ENCODE measurements around the gene EPHA2.
"Not testable (repeated sequence)": the region's sequence is repeated elsewhere in the genome, so short reads cannot be mapped to it uniquely, and the experiment has no call there.

EPHA2 gene

DNA sequence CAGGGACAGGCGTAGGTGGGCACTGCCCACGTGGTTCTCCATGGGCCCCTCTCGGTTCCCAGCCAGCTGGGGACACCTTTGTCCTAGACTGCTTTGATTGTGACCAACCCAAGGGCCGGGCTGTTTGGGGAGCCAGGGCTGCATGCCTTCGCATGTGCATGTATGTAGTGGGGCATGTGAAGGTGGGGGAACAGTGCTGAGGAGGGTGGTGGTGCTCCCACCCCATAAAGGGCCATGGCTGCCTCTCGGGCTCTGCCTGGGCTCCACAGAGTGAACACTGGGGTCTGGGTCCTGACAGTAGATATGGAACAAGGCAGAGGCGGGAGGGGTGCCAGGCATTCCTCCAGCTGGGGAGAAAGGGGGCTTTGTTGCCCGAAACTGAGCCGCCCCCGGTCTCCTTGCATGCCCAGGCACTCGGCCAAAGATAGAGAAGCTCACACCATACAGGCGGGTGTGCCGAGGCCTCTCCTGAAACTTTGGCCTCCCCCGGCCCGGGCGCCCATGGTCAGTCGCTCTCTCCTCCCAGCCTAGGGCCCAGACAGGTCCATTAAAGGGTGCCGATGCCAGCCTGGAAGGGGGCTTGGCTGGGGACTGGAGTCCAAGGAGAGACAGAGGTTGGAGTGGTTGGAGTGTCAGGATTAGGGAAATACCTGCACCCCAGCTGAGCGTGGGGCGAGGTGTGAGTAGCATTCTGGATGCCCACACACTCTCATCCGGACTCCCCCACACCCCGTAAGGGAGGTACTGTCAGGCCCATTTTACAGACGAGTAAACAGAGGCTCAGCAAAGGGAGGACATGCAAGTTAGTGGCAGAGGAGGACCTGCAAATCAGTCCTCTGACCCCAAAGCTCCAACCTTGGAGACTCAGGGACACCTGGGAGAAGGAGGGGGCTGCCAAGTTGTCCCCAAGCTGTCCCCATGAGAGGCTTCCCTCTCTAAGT is 41.1 kb downstream of the EPHA2 start:
- Mint-ChIP-seq H3K27ac (no peak overlapping the region), H3K4me1 (ENCODE audit: low read depth) (no peaks in the 10 kb centered on the region), H3K9me3 (no peaks in the 10 kb centered on the region), H3K27me3 (ENCODE audit: low read depth) (no peaks in the 10 kb centered on the region), H3K36me3 (ENCODE audit: low read depth) (no peaks in the 10 kb centered on the region), H3K4me3 (no peak overlapping the region)
- no peak for DNase-seq (ENCODE audit: low spot score)

DNA sequence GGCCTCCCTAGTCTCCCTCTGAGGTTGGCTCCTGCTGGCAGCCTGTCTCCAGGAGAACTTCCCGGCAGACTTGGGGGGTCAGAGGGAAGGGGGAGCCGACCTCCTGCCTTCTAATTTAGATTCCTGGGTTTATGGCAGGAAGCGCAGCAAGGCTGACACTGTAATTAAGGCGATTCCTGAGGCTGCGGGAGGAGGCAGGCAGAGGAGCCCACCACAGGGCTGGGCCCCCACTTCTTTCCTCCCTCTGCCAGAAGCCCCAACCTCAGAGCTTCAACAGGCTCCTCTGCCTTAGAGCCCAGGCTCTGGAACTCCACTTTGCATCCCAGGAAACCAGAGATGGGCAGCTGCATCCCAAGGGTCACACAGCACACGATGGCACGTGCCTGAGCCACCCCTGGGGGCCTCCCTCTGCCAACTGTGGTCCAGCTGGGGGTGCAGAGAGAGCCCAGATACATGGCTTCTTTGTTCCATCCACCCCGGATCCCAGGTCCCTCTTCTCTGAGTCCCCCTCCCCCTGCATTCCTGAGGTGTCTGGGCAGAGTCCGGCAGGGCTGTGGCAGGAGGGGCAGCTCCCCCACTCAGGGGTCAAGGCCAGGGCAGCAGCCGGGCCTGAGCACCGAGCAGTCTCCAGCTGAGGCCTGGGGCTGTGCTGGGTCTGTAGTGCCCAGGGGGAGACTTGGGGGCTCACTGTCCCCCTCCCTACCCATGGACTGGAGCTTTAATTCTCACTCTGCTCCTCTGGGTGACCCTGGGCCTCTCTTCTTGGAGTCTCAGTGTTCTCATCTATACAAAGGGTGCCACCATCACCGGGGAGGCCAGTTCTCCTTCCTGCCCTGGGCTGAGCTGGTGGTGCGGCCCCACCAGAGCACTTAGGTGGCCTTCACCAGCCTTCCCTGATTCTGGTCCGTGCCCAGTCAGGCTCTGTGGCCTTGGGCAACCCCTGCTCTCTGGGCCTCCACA is 43.0 kb downstream of the EPHA2 start:
- Mint-ChIP-seq H3K4me3 (no peak overlapping the region), H3K9me3 (peaks cover 3% of the 10 kb centered on the region), H3K4me1 (ENCODE audit: low read depth) (no peaks in the 10 kb centered on the region), H3K27ac (no peak overlapping the region), H3K36me3 (ENCODE audit: low read depth) (no peaks in the 10 kb centered on the region), H3K27me3 (ENCODE audit: low read depth) (peaks cover 3% of the 10 kb centered on the region)
- DNase-seq (ENCODE audit: low spot score), result no peak

DNA sequence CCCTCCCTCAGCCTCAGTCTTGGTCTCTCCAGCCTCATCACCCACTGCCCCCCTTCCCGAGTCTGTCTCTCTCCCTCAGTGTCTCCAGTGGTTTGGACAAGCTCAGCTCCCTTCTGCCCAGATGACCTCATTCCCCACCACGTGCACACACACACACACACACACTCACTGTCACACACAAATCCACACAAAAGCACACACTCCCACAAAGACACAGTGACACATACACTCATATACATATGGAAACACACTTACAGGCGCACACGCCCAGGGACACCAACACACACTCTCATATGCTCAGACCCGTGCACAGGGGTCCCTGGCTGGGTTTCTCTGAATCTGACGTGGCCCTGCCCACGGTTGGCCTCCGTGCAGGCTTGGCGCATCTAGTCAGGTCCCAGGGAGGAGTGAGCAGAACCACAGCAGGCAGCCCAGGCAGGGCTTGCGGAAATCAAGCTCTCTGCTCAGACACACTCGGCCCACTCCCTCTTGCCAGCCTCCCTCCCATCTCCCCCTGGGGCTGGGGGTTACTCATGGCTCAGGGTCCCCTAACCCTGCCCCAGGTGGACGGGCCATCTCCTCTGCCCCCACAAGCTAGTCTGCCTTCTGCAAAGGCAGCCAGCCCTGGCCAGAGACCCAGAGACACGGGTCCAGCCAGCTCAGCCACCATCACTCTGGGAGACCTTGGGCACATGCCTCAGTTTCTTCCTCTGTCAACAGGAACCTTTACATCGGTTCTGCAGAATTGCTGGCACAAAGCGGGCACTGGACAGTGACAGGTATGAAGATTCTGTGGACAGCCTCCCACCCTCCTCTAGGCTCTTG is 43.9 kb downstream of the EPHA2 start:
- Mint-ChIP-seq H3K27me3 (ENCODE audit: low read depth) (peaks cover 9% of the 10 kb centered on the region), H3K27ac (no peak overlapping the region), H3K36me3 (ENCODE audit: low read depth) (no peaks in the 10 kb centered on the region), H3K4me3 (no peak overlapping the region), H3K4me1 (ENCODE audit: low read depth) (no peaks in the 10 kb centered on the region), H3K9me3 (peaks cover 3% of the 10 kb centered on the region)
- DNase-seq (ENCODE audit: low spot score), result no peak

DNA sequence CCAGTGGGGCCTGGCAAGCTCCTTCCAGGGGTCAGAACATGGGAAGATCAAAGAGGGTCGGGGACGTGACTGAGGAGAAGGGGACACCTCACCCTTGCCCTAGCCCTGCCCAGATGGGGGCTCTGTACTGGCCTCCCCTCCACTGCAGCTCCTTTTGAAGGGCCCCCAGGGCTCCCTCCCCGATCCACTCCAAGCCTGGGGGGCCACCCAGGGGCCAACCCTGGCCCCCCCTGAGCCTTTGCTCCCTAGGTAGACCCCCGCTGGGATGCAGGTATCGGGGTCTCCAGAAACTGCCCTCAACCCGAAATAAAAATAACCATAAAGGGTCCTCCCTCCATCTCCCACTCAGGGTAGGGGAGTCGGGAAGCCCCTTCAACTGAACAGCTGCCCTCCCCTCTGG is 45.0 kb downstream of the EPHA2 start:
- H3K27ac Mint-ChIP-seq, result no peak overlapping the region
- H3K9me3 Mint-ChIP-seq, result peaks cover 3% of the 10 kb centered on the region
- H3K27me3 Mint-ChIP-seq (ENCODE audit: low read depth), result peaks cover 15% of the 10 kb centered on the region
- no peaks in the 10 kb centered on the region for H3K36me3 Mint-ChIP-seq (ENCODE audit: low read depth)
- H3K4me3 Mint-ChIP-seq, result no peak overlapping the region
- no peak for DNase-seq (ENCODE audit: low spot score)
- no peaks in the 10 kb centered on the region for H3K4me1 Mint-ChIP-seq (ENCODE audit: low read depth)

DNA sequence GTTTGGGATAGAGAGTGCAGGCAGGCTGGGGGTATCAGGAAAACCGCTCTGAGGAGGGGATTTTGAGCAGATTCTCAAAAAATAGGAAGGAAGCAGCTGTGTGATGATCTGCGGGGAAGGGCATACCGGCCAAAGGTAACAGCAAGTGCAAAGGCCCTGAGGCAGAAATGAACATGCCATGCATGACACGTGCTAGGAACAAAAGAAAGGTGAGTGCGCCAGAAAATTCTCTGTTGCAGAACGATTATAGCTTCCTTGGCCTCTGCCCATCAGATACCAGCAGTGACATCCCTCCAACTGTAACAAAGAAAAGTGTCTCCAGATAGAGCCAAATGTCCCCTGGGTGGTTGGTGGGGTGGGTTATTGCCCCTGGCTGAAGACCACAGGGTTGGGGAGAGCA is 45.4 kb downstream of the EPHA2 start:
- H3K4me1 Mint-ChIP-seq (ENCODE audit: low read depth), result no peaks in the 10 kb centered on the region
- peaks cover 15% of the 10 kb centered on the region for H3K27me3 Mint-ChIP-seq (ENCODE audit: low read depth)
- H3K9me3 Mint-ChIP-seq, result peaks cover 3% of the 10 kb centered on the region
- H3K27ac Mint-ChIP-seq, result no peak overlapping the region
- H3K4me3 Mint-ChIP-seq, result no peak overlapping the region
- no peak for DNase-seq (ENCODE audit: low spot score)
- no peaks in the 10 kb centered on the region for H3K36me3 Mint-ChIP-seq (ENCODE audit: low read depth)

DNA sequence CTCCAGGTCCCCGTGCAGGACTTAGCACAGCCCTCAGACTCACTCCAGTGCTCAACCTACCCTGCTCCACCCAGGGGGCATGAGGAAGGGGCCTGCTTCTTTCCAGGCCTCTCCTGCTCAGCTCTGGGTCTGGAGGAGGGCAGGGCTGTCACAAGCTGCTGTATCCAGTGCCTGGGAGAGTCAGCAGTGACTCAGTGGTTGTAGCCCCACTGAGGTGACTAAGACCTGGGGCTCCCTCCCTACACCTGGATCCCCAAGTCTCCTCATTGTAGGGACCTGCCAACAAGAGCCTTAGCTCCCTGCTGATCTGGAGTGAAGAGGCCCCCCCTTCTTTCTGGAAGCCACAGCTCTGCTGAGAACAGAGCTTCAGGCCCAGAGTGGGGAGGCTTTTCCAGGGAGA is 46.3 kb downstream of the EPHA2 start:
- H3K27me3 Mint-ChIP-seq (ENCODE audit: low read depth), result peaks cover 16% of the 10 kb centered on the region

DNA sequence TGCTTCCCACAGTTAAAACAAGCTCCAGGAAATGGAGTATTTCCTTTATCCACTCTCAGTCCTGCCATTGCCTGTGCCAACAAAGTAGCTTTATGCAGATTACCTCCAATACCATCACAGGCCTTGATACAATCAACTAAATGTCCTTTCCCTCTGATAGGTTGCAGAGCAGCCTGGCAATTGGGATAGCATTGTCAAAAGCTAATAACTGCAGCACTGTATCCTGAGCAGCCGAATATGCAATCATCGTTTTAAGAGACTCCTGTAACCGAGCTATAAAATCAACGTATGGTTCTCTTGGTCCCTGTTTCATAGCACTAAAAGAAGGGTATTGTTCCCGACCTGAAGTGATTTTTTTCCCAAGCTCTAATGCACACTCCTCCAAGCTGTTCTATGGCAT is 48.8 kb downstream of the EPHA2 start:
- not testable (repeated sequence) for H3K9me3 Mint-ChIP-seq; H3K4me1 Mint-ChIP-seq (ENCODE audit: low read depth)
- H3K27me3 Mint-ChIP-seq (ENCODE audit: low read depth), result peaks cover 20% of the 10 kb centered on the region

More for the DNA sequence above, 46.3 kb downstream of the EPHA2 start:
- Mint-ChIP-seq H3K4me3 (no peak overlapping the region), H3K9me3 (peaks cover 3% of the 10 kb centered on the region), H3K4me1 (ENCODE audit: low read depth) (no peaks in the 10 kb centered on the region), H3K27ac (no peak overlapping the region), H3K36me3 (ENCODE audit: low read depth) (no peaks in the 10 kb centered on the region)
- DNase-seq (ENCODE audit: low spot score), result no peak

DNA sequence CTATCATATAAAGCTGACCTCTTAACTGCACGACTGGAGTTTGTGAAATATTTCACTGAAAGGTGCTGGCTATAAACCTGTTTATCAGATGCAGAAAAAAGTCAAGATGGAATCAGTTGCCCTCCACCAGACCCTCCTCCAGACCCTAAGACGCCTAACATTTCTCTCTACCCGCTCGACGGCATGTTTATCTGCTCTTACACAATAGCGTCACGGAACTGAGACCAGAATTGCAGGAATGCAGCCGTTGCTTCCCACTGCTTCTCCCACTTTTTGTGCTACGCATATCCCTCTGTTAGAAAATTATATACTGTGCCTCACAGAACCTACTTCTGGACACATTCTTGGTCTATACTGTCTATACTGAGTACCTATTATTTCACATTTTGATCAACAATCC is 54.2 kb downstream of the EPHA2 start:
- H3K27ac Mint-ChIP-seq, result no peak overlapping the region
- H3K9me3 Mint-ChIP-seq, result no peaks in the 10 kb centered on the region
- no peak for DNase-seq (ENCODE audit: low spot score)
- no peaks in the 10 kb centered on the region for H3K36me3 Mint-ChIP-seq (ENCODE audit: low read depth)
- no peaks in the 10 kb centered on the region for H3K4me1 Mint-ChIP-seq (ENCODE audit: low read depth)
- no peak overlapping the region for H3K4me3 Mint-ChIP-seq
- peaks cover 12% of the 10 kb centered on the region for H3K27me3 Mint-ChIP-seq (ENCODE audit: low read depth)

More for the DNA sequence above, 48.8 kb downstream of the EPHA2 start:
- DNase-seq (ENCODE audit: low spot score); H3K4me3 Mint-ChIP-seq; H3K27ac Mint-ChIP-seq; H3K36me3 Mint-ChIP-seq (ENCODE audit: low read depth): not testable (repeated sequence)

DNA sequence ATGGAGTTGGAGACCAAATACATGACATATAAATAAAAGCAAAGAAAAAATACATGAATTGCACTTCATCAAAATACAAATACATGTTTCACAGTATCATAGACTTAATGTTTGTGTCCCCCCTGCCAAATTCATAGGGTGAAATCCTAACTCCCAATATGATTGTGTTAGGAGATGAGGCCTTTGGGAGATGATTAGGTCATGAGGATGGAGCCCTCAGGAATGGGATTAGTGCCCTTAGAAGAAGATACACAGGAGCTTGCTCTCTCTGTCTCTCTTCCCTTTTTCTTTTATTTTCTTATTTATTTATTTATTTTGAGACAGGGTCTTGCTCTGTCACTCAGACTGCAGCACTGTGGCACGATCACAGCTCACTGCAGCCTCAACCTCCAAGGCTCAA is 56.5 kb downstream of the EPHA2 start:
- Mint-ChIP-seq H3K27me3 (ENCODE audit: low read depth) (peaks cover 11% of the 10 kb centered on the region), H3K4me3 (no peak overlapping the region), H3K27ac (no peak overlapping the region), H3K36me3 (ENCODE audit: low read depth) (no peaks in the 10 kb centered on the region), H3K4me1 (ENCODE audit: low read depth) (no peaks in the 10 kb centered on the region), H3K9me3 (no peaks in the 10 kb centered on the region)
- no peak for DNase-seq (ENCODE audit: low spot score)

DNA sequence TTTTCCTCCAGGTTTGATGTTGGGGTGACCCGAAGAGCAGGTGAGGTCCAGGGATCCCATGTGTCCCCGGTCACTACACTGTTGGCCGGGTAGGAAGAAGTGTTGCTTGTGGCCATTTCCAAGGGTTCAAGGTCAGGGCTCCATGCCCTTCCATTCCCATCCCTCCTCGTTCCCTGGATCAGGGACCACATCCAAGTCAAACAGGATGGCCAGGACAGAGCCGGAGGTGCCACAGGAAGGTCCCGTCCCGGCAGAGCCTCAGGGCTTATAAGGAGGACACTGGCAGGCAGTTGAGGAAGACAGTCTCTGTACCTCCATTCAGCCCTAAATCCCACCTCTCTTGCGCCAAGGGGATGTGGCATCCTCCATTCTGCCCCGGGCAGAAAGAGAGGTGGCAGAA is 60.4 kb downstream of the EPHA2 start:
- Mint-ChIP-seq H3K4me3 (no peak overlapping the region), H3K36me3 (ENCODE audit: low read depth) (no peaks in the 10 kb centered on the region), H3K27me3 (ENCODE audit: low read depth) (peaks cover 11% of the 10 kb centered on the region), H3K27ac (no peak overlapping the region), H3K4me1 (ENCODE audit: low read depth) (no peaks in the 10 kb centered on the region), H3K9me3 (no peaks in the 10 kb centered on the region)
- no peak for DNase-seq (ENCODE audit: low spot score)

DNA sequence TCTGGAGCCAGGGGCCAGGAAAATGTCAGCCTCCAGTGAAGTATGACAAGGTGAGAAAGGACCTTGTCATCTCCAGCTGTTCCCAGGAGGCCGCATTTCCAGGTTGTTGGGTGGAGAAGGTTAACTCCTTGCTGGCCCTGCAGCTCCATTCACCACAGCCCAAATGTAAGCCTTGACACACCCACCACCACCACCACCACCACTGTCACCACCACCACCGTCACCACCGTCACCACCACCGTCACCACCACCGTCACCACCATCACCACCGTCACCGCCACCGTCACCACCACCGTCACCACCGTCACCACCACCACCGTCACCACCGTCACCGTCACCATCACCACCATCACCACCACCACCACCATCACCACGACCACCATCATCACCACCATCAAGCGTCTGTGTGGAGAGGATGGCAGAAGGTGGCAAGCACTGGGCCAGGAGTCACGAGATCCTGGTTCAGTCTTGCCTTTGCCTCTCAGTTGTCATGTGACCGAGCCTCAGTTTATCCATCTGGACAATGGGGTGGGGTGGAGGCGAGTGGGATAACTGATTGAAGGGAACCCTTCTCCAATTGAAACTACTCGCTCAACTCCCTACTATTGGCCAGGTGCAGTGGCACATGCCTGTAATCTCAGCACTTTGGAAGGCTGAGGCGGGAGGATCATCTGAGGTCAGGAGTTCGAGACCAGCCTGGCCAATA is 61.3 kb downstream of the EPHA2 start:
- DNase-seq (ENCODE audit: low spot score), result no peak
- H3K4me3 Mint-ChIP-seq, result no peak overlapping the region
- H3K27me3 Mint-ChIP-seq (ENCODE audit: low read depth), result peaks cover 7% of the 10 kb centered on the region
- H3K4me1 Mint-ChIP-seq (ENCODE audit: low read depth), result no peaks in the 10 kb centered on the region
- H3K9me3 Mint-ChIP-seq, result no peaks in the 10 kb centered on the region
- no peak overlapping the region for H3K27ac Mint-ChIP-seq
- H3K36me3 Mint-ChIP-seq (ENCODE audit: low read depth), result no peaks in the 10 kb centered on the region

DNA sequence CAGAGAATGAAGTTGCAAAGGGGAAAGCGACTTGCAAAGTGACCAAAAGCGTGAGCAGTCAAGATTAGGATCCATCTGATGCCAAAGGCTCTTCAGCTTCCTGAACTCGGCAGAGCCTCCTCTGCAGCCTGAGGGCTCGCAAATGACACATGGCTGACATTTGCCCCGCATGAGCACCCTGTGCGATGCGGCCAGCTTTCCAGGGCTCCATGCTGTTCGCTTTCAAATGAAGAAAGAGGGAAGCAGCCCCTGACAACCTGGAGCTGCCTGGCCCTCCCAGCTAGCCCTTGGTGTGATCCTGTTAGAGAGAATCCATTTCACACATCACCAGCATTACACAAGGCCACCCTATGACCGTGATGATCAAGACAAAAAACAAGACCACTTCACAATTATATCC is 62.3 kb downstream of the EPHA2 start:
- H3K27ac Mint-ChIP-seq, result no peak overlapping the region
- no peak overlapping the region for H3K4me3 Mint-ChIP-seq

DNA sequence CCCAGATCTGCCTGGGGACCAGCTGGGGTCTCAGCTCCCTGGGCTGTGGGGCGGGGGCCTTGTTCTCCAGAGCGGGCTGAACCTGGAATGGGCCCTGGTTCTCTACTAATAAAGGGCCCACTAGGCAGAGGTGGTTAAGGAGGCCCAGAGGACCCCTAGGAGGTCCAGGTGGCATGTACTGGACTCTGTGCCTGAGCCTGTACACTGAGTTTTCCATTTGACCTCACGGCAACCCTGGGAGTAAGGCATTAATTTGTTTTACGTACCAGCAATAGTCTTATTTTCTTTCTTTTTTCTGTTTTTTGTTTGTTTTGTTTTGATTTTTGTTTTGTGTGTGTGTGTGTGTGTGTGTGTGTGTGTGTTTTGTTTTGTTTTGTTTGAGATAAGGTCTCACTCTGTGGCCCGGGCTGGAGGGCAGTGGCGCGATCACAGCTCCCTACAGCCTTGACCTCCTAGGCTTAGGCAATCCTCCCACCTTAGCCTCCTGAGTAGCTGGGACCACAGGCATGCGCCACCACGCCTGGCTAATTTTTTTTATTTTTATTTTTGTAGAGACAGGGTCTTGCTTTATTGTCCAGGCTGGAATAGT is 62.9 kb downstream of the EPHA2 start:
- no peaks in the 10 kb centered on the region for H3K9me3 Mint-ChIP-seq
- no peaks in the 10 kb centered on the region for H3K36me3 Mint-ChIP-seq (ENCODE audit: low read depth)
- no peaks in the 10 kb centered on the region for H3K4me1 Mint-ChIP-seq (ENCODE audit: low read depth)
- no peak overlapping the region for H3K27ac Mint-ChIP-seq
- H3K4me3 Mint-ChIP-seq, result no peak overlapping the region
- peaks cover 7% of the 10 kb centered on the region for H3K27me3 Mint-ChIP-seq (ENCODE audit: low read depth)
- DNase-seq (ENCODE audit: low spot score), result no peak

More for the DNA sequence above, 62.3 kb downstream of the EPHA2 start:
- no peaks in the 10 kb centered on the region for H3K36me3 Mint-ChIP-seq (ENCODE audit: low read depth)
- DNase-seq (ENCODE audit: low spot score), result no peak
- H3K4me1 Mint-ChIP-seq (ENCODE audit: low read depth), result no peaks in the 10 kb centered on the region
- no peaks in the 10 kb centered on the region for H3K9me3 Mint-ChIP-seq
- H3K27me3 Mint-ChIP-seq (ENCODE audit: low read depth), result peaks cover 7% of the 10 kb centered on the region
